ENCODE data around the gene MSL3B.
A peak's percentile ranks its signal among the peaks of the same experiment; 100 is the strongest.

MSL3B gene

DNA sequence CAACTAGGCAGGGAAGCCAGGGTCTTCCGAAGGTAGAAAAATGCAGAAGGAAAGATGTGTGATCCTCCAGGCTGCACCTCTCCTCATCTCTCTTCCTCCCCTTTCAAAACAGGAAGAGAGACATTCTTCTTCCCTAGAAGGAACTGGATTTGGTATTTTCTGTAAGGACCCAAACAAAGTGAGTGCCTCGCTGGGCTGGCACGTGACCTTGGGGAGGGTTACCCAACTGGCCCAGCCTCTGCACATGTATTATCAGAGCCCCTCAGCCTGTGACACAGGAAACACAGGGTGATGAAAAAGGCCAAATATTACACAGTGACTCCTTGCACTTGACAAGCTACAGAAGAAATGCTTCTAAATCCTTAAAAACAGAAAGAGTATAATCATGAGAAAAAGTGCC, 16.1 kb downstream of the MSL3B start:
- DNase-seq = no peak

DNA sequence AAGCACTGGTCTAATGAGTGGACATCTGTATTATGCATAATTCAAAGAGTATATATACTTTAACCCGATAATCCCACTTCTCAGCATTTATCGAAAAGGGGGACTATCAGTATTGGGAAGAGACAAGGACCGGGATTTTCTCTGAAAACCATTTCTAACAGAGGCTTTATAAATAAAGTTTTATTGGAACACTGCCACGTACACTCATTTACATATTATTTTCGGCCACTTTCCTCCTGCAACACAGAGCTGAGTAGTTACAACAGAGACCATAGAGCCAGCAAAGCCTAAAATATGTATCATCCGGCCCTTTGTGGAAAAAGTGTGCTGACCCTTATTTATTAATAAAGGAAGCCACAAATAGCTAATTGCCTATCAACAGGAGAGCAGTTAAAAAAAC, 17.0 kb downstream of the MSL3B start:
- DNase-seq = no peak

DNA sequence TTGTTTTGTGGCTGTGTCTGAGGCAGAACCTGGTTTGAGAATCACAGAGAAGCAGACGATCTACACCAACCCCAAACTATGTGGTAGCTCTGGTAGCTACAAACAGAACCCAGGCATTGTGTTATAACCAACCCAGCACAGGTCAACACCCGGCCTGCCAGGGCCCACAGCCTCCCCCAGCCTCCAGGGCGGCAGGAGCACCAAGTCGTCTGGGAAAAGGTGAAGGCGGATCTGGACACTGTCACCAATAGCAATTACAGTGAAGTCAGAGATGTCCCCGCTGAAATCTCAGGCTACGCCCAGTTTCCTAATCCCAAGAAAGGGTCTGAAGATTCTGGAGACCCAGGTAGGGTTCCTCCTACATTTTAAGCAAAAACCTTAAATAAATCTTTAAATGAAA, 17.4 kb downstream of the MSL3B start:
- no peak for DNase-seq

DNA sequence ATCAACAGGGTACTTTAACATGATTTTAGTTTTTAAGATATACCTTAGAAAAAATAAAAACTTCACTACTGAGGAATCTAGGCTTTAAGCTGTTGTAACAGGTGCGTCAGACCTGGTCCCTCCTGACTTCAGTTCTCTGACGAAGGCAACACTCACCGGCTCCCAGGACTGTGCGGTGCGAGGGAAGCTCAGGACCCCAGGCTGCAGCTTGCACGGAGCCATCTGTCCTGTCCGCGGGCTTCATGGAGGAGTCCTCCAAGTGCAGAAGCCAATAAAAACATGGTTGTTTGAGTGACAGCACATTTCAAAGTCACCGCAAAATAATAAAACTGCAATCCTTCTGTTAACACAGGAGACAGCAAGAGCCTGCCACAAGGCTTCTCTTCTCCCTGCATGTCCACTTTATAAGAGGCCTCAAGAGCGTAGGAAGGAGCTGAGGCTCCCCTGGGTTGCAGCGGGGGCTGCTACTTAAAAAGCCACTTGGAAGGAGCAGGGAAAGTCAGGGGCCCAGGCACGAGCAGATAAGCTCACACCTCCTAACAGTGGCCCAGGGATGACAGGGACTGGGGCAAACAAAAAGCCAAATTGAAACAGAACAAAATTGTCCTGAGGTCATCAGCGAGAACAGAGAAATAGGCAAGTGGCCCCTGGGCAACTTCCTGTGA, 18.4 kb downstream of the MSL3B start:
- DNase-seq = no peak

DNA sequence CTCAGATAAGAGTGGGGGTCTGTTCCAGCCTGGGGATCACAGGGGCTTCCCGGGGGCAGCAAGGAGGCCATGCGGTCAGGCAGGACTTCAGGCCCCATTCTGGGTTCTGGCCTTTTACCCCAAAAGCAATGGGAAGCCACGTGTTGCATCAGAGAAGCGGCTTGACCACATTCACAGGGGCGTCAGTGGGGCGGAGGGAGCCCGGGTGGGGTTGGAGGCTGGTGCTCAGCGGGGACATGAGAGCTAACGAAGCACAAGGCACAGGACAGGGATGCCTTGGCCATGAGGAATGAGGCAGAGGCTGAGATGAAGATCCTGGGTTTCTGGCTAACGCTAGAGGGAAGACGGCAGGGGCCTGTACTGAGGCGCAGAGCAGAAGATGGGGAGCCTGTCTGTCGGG, 19.9 kb downstream of the MSL3B start:
- DNase-seq = no peak

GRCh38 chr2:233847248-233847898, 20.8 kb downstream of the MSL3B start:
- no peak for DNase-seq

- DNase-seq = no peak
These were observed 21.6 kb downstream of the MSL3B start for GRCh38 chr2:233846387-233847247.

DNA sequence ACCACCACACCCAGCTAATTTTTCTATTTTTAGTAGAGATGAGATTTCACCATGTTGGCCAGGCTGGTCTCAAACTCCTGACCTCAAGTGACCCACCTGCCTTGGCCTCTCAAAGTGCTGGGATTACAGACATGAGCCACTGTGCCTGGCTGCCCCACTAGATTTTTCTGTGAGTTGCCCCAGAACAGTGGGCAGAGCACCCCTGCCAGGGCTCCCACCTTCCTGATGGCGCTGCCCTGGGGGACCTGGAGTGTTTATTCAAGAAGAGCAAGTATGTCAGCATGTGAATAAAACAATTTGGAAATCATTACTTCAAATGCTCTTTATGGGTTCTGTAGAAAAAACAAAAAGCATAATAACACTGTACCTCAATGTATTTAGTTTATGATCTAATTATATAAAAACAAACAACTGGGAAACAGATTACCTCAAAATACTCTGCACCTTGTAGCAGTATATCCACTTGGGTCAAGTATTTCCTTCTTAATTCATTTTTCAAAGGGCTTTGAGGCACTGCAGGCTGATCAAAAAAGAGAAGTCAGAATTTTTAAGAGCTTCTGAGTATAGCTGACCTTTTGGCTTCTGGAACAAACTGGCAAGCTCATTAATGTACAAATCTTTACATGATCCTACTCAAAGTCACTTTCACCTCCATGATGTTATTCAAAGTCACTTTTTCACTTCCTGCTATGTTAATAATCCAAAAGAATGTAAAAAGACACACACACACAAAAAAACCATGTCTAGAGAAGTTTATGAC, 22.7 kb downstream of the MSL3B start:
- no peak for DNase-seq

- no peak for DNase-seq
These were observed 23.4 kb downstream of the MSL3B start for GRCh38 chr2:233844836-233845235.

- DNase-seq = no peak
These were observed 23.9 kb downstream of the MSL3B start for GRCh38 chr2:233844064-233844807.

- DNase-seq = no peak
These were observed 27.0 kb downstream of the MSL3B start for GRCh38 chr2:233841183-233841582.

DNA sequence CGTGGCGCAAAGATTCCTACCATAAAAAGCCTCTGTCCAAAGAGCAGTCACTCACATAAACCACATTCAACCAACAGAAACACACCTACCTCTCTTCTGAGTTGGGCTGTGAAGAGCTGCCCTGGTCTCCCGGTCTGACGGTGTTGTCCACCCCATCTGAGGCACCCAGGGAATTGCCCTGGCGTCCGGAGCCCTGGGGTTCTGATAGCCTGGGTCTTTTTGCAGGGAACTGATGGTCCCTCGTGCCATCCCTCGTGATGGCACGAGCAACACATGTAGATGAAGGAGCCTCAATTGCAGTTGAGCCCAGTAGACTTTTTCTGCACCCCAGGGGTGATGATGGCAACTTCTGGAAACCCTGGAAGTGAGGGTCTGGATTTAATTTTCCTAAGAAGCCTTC, 27.7 kb downstream of the MSL3B start:
- no peak for DNase-seq

GRCh38 chr2:233839447-233839820, 28.8 kb downstream of the MSL3B start:
- no peak for DNase-seq

DNA sequence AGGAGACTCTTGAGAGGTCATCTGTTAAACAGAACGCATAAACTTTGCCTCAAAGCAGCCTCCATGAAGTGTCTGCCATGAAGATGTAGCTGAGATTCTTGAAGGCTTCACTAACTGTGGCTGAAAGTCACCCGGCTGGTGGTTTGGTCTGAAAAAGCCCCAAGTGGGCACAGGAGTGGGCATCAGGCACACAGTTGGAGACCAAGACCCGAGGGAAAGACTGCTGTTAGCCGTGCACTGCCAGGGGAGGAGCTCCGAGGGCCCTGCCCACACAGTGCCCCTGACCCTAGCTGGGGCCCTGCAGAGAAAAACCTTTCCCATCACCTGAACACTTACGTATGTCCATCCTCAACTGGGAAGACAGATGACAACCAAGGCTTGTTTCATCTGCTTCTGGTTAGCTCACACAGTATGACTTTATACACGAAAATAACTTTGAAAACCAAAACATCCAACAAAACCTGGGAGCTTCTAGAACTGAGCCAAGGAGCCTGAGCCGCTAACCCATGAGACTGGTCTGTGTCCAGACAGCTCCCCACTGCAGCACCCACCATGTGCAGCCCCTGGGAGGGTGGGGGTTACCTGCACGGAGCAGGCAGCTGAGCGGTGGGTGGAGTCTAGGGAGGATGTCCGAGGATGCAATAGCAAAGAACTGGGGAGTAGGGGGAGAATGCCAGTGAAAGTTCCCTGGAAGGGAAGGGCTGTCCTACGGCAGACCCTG, 29.3 kb downstream of the MSL3B start:
- DNase-seq = no peak

DNA sequence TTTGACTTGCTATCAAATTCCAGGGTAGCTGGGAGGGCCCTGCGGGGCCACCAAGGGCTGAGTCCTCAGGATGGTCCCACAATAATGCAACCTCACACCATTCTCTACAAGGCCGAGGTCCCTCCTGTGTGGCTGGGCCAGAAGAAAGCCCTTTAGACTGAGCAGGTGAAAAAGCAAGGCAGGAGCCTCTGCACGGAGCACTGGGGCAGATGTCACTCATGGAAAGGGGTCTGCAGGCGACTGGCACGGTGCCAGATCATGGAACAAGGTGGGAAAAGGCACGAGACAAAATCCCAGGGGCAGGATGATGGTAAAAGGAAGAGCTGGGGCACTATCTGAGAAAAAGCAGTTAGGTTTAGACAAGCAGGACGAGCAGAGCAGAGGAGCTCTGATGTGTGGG, 29.9 kb downstream of the MSL3B start:
- no peak for DNase-seq

- no peak for DNase-seq
These were observed 30.4 kb downstream of the MSL3B start for GRCh38 chr2:233837694-233838229.

- DNase-seq = no peak
These were observed 31.8 kb downstream of the MSL3B start for GRCh38 chr2:233836359-233836758.

DNA sequence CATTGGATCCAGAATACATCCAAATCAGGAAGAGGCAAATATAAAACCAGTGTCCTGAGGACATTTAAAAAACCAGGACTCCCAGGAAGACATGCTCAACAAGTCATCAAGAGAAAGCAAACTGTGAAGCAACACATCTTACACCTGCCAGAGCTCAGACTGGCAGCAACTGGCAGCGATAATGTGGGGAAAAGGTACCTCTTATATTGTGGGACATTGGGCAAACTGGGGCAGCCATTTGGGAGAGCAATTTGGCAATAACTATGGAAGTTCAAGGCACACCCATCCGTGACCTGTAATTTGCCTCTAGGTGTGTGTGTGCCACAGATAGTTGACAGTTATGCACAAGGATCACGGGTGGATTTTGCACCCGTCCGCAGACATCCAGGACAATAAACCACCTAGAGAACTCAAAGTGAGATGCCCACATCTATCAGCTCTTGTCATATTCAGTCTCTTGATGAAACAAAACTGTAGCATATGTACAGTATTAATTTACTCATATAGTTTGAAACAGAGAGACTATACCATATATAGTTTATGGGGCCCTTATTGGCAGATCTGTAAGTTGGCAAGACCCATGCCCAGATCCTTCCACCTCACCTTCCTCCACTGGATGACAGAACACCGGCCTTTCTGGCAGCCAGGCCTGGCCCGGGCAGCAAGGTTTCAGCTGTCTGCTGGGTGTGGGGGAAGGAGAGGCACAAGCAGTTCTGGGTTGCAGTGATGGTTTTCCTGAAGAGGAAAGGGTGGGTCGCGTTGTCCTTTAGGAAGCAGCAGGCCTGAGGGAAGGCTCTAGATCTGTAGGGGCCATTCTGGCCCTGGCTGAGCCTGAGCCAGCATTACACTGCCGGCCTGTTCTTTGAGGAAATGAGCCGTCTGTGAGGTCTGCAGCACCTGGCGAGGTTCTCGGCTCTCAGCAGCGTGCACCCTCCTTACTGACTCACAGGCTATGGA, 32.7 kb downstream of the MSL3B start:
- DNase-seq = no peak

DNA sequence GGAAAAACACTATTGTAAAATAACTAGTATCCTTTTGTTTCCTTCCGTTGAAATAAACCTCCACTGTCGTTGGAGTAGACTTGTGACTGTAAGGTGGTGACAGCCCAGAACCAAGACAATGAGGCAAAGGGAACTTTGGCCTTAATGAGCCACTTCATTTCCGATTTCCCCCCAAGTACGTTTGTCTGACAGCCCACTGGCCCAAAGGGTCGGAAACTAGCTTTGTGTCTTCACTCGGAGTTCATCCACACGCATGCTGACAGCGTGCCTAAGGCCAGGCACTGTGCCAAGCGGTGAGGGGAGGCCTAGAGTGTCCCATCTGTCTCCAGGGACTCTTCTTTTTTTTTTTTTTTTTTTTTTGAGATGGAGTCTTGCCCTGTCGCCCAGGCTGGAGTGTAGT, 34.8 kb downstream of the MSL3B start:
- no peak for DNase-seq

DNA sequence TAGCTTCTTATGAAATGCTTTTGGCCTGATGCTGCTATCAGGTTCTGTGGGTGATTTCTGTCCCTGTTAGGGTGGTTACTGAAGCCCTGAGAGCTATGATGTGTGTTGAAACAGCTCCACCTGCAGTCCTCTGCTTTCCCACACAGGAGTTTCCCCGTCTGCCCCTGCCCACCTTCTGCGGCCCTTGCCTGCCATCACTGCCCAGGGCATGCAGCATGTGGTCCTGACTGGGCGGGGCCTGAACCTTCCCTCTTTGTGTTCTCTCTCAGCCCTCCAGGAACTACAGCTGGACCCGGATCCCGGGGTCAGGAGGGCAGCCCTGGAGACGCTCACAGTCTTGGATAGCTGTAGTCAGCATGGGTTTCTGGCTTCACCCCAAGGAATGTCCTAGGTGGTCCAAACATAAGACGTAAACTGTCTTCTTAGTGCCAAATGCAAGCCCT, 35.3 kb downstream of the MSL3B start:
- DNase-seq = peak; percentile 76

Measured in 8988T (cell line).